Measurements from ENCODE around the gene TBPL2. TPM values are rescaled to one million over a fixed set of nuclear protein-coding genes. Genes with fewer than 3 reads are reported as not detected.

TBPL2 gene
- total RNA-seq, 1 donor from 2014 or later = not detected

DNA sequence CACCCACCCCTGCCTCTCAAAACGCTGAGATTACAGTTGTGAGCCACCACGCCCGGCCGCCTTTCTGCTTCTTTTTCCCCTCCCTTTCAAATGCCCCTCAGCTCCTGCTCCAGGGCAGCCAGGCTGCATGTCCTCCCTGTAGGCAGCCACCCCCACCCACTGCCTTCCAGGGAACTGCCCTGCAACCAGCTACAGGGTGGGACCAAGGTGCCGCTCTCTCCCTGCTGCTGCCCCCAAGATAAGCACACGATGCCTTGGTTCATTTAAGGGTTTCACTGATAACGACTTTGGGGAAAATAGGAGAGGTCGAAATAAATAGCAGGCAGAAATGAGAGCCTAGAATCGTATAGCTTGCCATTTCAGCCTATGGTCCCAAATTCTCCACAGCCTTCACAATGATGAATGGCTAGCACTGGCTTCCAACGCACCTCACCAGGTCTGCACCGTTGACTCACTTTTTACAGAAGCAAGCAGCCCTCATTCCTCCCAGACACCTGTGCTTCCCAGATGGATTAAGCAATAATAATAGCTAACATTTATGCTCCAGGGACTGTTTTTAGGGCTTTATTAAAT lies 69.4 kb downstream of the TBPL2 start:
- TF ChIP-seq, protein P1, sequence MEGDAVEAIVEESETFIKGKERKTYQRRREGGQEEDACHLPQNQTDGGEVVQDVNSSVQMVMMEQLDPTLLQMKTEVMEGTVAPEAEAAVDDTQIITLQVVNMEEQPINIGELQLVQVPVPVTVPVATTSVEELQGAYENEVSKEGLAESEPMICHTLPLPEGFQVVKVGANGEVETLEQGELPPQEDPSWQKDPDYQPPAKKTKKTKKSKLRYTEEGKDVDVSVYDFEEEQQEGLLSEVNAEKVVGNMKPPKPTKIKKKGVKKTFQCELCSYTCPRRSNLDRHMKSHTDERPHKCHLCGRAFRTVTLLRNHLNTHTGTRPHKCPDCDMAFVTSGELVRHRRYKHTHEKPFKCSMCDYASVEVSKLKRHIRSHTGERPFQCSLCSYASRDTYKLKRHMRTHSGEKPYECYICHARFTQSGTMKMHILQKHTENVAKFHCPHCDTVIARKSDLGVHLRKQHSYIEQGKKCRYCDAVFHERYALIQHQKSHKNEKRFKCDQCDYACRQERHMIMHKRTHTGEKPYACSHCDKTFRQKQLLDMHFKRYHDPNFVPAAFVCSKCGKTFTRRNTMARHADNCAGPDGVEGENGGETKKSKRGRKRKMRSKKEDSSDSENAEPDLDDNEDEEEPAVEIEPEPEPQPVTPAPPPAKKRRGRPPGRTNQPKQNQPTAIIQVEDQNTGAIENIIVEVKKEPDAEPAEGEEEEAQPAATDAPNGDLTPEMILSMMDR (IDR thresholded peaks at IDR 0.05; ENCODE audit: insufficient read depth, low read length, severe bottlenecking) = no peak
- H3K27me3 ChIP-seq (ENCODE audit: control insufficient read depth, insufficient read depth, low read length) = no peaks in the 10 kb centered on the region
- peaks cover 1% of the 10 kb centered on the region for H3K36me3 ChIP-seq (ENCODE audit: control insufficient read depth, insufficient read depth, low read length)
- H3K4me3 ChIP-seq (ENCODE audit: low read depth, low read length) = no peak overlapping the region
- DNase-seq (ENCODE audit: low read depth) (no peak), FAIRE-seq (no peak)

DNA sequence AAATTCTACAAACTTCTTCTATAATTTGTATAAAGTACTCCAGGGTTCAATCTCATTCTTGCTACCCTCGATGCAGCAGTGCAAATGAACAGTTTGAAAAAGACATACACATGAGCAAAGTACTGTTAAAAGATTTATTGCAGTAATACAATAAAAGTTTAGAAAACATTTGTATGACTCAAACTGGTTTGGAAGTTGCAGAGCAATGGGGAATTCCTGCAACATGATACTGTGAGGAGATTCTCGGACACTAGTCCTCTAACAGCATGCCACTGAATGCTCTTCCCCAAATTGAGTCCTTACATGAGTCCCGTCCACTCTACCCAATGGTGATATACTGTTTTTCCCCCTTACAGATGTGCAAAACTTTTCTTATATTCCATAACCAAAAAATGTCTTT lies 74.1 kb downstream of the TBPL2 start:
- peaks cover 1% of the 10 kb centered on the region for H3K36me3 ChIP-seq (ENCODE audit: control insufficient read depth, insufficient read depth, low read length)
- FAIRE-seq (no peak), DNase-seq (ENCODE audit: low read depth) (peak; percentile 53)
- no peaks in the 10 kb centered on the region for H3K27me3 ChIP-seq (ENCODE audit: control insufficient read depth, insufficient read depth, low read length)
- H3K4me3 ChIP-seq (ENCODE audit: low read depth, low read length) = no peak overlapping the region
- TF ChIP-seq, protein P1 (IDR thresholded peaks at IDR 0.05; ENCODE audit: insufficient read depth, low read length, severe bottlenecking) = no peak

Other genes with a start within 250 kb of the TBPL2 start
- gene DLGAP5, start 249.0 kb downstream of the TBPL2 start, total RNA-seq = 0.26 and 0.38 TPM in 2 replicates
- gene FBXO34, start 169.2 kb downstream of the TBPL2 start, total RNA-seq = 28.9 and 29.5 TPM in 2 replicates
- 9.3 and 10.5 TPM in 2 replicates for gene ATG14, start 28.8 kb downstream of the TBPL2 start, total RNA-seq
- gene KTN1, start 139.6 kb upstream of the TBPL2 start, total RNA-seq = 128 and 173 TPM in 2 replicates